PFSK-1 (cell line): ENCODE data around the gene ASPM.

Experiments used
- POLR2AphosphoS5 ChIP-seq: IDR thresholded peaks from 2 replicates; pipeline ENCODE4 v1.6.1; 2012; ENCODE audit warnings: low read depth, mild to moderate bottlenecking, control low read depth, low read length, moderate library complexity
- SIN3A ChIP-seq: IDR thresholded peaks from 2 replicates; pipeline ENCODE4 v1.6.1; 2012; ENCODE audit warnings: mild to moderate bottlenecking, low read length, moderate library complexity, borderline replicate concordance; ENCODE audit not compliant: insufficient read depth
- TAF1 ChIP-seq: IDR thresholded peaks from 2 replicates; pipeline ENCODE4 v1.6.1; 2012; ENCODE audit warnings: low read length, control low read depth, borderline replicate concordance; ENCODE audit not compliant: insufficient read depth

GRCh38 chr1:197156692-197157091 lies 10.2 kb upstream of the ASPM start:
- TF ChIP-seq TAF1, result no peak
- TF ChIP-seq SIN3A, result no peak
- no peak for TF ChIP-seq POLR2AphosphoS5
